HG03025 (cell line): ENCODE results near the gene TRABD2A.
"Not testable (repeated sequence)": the region's sequence is repeated elsewhere in the genome, so short reads cannot be mapped to it uniquely, and the experiment has no call there.

Source experiments
- ATAC-seq: cut with Tn5 transposase; IDR thresholded peaks from one replicate; pipeline ENCODE4 v1.9.1; 2021; ENCODE audit warnings: mild to moderate bottlenecking, moderate library complexity; ENCODE audit not compliant: unreplicated experiment, low FRiP score

The TRABD2A gene

DNA sequence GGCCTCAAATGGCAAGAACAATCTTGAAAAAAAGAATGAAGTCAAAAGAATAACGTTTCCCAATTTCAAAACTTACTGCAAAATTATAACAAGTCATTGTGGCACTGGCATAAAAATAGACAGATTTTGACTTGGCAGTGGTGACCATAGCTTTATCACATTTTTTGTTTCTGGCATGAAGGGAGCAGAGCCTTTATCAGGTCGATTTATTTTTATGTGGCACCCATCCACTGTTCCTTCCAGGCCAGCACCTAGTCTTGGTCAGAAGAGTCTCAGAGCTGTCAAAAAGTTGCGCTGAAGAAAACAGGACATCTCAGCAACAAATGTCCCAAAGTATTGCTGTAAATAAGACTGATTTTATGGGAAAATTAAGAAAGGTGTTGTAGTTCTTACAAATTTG is 92.4 kb downstream of the TRABD2A start:
- no peak for ATAC-seq

DNA sequence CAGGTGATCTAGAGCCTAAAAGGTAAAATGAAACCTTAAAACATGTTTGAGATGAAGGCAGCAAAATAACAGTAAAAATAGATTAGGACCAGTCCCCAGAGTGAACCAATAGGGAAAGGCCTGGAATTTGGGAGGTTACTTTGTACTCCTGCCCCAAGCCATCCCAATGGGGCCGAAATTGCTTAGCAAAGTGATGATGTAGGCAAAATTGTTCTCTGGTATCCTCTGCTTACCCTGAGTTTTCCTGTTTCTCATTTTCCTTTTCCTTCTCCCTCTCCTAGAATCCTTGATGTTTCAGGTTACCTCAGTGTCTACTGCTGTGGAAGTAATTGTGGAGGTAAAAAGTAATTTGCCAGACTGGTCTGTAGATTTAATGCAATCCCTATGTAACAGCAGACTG is 92.9 kb downstream of the TRABD2A start:
- no peak for ATAC-seq

DNA sequence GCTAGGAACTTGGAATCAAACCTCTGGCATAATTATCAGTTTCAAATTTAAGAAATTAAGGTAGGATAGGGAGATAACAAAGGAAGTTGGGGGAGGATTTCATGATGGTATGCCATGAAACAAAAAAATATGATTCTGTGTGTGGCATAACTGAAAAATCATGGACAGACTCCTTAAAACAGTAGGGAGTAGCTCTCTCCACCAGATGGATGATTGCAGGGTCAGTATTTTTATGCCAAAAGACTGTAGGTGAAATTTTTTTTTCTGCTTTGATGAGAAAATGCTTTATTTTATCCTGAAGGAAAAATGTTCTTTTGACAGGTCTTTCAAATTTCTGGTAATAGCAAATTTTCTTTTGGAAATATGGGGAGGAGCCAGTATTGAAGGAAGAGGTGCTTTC is 94.3 kb downstream of the TRABD2A start:
- no peak for ATAC-seq

DNA sequence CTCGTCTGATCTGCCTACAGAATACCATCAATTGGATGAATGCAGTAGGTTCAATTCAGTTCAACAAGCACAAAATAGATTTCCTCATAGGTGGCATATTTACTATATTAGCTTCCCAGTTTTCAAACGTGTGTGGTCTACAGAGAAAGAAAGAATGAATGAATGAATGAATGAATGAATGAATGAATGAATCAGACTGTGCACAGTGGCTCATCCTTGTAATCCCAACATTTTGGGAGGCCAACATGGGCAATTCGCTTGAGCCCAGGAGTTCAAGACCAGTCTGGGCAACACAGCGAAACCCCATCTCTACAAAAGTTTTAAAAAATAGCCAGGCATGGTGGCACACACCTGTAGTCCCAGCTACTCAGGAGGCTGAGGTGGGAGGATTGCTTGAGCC is 94.9 kb downstream of the TRABD2A start:
- ATAC-seq = no peak

DNA sequence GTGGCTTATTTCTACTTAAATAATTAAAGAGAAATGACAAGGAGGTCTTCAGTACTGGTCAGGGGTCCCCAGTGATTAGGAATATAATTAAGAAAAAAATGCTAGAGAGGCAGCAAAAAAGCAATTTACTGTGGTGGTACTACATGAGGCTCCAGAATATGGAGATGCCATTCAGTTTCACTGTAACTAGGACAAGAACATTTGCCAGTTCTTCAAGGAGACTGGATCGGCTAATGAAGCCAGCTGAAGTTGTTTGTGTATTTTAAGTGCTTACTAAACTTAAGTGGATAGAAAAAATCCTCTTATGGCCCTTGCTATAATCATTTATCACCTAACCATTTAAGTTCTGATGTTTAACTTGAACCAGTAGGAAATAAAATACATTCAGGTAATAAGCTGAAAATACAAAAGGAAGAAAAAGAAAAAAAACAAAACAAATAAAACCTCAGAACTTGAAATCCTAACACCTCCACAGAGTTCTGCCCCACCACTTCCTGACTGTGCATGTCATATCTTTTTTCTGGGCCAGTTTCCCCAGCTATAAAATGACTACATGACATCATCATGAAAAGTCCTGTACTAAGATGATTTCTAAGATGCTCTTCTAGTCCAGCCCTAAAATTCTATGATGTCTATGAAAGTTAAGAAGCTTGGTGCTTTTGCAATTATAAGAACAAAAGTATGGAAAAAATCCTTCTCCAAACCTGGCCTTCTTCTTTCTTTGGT is 98.0 kb downstream of the TRABD2A start:
- ATAC-seq = no peak

DNA sequence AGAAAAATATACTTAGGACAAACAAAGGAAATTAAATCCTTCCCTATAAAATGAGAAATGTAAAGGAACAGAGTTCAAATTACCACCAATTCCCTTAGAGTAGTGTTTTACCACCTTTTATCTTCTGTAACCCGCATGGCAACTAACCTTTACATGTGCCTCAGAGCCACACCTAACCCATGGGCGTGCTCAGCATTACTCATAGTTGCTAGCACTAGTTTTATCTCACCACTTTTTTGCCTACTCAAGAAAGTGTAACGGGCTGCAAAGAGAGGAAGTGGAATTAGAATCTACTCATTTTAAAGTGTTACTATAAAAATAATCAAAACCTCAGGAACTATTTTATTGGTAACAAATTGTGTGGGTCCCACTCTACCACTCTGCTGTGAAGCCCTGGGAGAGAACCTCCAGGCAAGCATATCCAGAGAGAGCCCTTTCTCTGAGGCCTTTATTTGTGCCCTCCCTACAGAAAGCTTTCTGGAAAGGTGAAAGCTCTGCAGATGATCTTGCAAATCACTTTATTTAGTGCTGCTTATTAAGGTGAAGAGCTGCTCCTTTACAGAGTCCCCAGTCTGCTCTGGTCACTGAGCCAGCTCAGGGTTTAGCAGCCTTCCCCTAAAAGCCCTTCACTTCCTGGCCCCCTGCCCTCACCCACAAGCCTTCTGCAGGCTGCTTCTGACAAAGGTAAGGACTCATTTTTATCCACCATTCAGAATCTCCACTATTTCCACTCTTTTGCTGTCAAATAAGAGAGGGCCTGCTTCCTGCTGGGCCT is 98.8 kb downstream of the TRABD2A start:
- peak; percentile 97 for ATAC-seq

DNA sequence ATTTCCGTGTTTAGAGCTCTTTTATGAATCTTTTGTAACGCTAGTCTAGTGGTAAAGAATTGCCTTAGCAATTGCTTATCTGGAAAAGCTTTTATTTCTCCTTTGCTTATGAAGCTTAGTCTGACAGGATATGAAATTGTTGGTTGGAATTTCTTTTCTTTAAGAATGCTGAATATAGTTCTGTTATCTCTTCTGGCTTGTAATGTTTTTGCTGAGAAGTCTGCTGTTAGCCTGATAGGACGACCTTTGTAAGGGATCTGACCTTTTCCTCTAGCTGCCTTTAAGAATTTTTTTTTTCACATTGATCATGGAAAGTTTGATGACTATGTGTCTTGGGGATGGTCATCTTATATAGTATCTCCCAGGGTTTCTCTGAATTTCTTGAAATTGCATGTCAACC is 101.1 kb downstream of the TRABD2A start:
- ATAC-seq = no peak

DNA sequence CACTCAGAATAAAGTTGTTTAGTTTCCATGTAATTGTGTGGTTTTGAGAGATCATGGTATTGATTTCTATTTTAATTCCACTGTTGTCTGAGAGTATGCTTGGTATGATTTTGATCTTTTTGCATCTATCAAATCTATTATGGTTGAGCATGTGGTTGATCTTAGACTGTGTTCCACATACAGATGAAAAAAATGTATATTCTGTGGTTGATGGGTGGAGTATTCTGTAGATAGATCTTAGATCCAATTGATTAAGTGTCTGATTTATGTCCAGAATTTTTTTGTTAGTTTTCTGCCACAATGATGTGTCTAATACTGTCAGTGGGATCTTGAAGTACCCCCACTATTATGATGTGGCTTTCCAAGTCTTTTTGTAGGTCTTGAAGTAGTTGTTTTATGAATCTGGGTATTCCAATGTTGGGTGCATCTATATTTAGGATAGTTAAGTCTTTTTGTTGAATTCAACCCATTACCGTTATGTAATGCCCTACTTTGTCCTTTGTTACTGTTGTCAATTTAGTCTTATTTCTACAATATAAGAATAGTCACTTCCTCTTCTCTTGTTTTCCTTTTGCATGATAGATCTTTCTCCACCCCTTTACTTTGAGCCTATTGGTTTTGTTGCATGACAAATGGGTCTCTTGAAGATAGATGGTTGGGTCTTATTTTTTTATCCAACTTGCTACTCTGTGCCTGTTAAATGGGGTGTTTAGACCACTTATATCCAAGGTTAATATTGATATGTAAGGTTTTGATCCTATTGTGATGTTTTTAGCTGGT is 101.8 kb downstream of the TRABD2A start:
- ATAC-seq = no peak

DNA sequence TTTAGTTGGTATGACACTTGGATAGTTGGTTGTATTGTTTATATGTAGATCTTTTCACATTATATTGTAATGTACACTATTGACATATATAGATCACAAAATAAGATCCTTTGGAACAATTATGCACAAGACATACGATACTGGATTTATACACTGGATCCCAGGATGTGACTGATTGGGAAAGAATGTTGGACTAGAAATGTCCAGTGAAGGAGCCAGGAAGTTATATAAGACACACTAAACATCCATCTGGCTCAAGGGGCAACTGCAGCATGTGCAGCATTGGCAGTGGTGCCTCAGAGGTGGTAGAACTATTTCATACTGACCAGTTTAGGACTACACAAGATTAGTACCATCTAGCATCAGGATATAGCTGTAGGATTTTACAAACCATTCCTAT is 104.9 kb downstream of the TRABD2A start:
- ATAC-seq = no peak

DNA sequence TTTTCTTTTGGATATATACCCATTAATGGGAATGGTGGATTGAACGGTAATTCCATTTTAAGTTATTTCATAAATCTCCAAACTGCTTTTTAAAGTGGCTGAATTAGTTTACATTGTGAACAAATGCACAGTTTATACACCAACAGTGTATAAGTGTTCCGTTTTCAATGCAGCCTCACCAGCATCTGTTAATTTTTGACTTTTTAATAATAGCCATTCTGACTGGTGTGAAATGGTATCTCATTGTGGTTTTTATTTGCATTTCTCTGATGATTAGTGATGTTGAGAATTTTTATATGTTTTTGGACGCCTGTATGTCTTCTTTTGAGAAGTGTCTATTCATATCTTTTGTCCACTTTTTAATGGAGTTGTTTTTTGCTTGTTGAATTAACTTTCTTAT is 107.3 kb downstream of the TRABD2A start:
- ATAC-seq = not testable (repeated sequence)
